NT2/D1 (cell line): ENCODE data around the gene POLN.
"Not testable (repeated sequence)": the region's sequence is repeated elsewhere in the genome, so short reads cannot be mapped to it uniquely, and the experiment has no call there.

ENCODE experiments used
- DNase-seq: peaks from one replicate; pipeline ENCODE4 v3.0.0-alpha.2; 2011; ENCODE audit warnings: low read depth, low spot score
- H3K27me3 ChIP-seq: 2 replicates; pipeline ENCODE4 v1.6.0; 2011; ENCODE audit warnings: mild to moderate bottlenecking; ENCODE audit not compliant: insufficient read length, insufficient read depth
- H3K36me3 ChIP-seq: 2 replicates; pipeline ENCODE4 v1.6.1; 2011; ENCODE audit warnings: mild to moderate bottlenecking, low read length, mixed read lengths; ENCODE audit not compliant: insufficient read depth, insufficient read length
- H3K4me1 ChIP-seq: 2 replicates; pipeline ENCODE4 v1.5.1; 2011; ENCODE audit not compliant: insufficient read depth, insufficient read length
- H3K4me3 ChIP-seq: 2 replicates; pipeline ENCODE4 v1.5.1; 2011; ENCODE audit warnings: low read depth; ENCODE audit not compliant: insufficient read length
- H3K9ac ChIP-seq: 2 replicates; pipeline ENCODE4 v1.6.0; 2011; ENCODE audit warnings: low read depth; ENCODE audit not compliant: insufficient read length
- H3K9me3 ChIP-seq: 2 replicates; pipeline ENCODE4 v1.5.1; 2011; ENCODE audit warnings: mild to moderate bottlenecking, low read length; ENCODE audit not compliant: insufficient read depth
- SUZ12 ChIP-seq: IDR thresholded peaks from 2 replicates; pipeline ENCODE4 v1.6.1; 2011; ENCODE audit not compliant: insufficient read length, insufficient read depth; ENCODE audit errors: extremely low read depth
- YY1 ChIP-seq: IDR thresholded peaks from 2 replicates; pipeline ENCODE4 v1.6.1; 2011; ENCODE audit not compliant: insufficient read length, insufficient read depth
- ZNF274 ChIP-seq: IDR thresholded peaks from 2 replicates; pipeline ENCODE4 v1.6.1; 2011; ENCODE audit warnings: mild to moderate bottlenecking, low read depth, low read length

The POLN gene

GRCh38 chr4:2281575-2282343 is 39.8 kb upstream of the POLN start:
- no peak for TF ChIP-seq YY1
- no peak for TF ChIP-seq ZNF274
- TF ChIP-seq SUZ12 = no peak
- no peaks in the 10 kb centered on the region for H3K9me3 ChIP-seq
- no peaks in the 10 kb centered on the region for H3K36me3 ChIP-seq
- no peaks in the 10 kb centered on the region for H3K27me3 ChIP-seq
- peaks cover 6% of the 10 kb centered on the region for H3K4me1 ChIP-seq
- H3K9ac ChIP-seq = no peak overlapping the region
- no peak for DNase-seq
- no peak overlapping the region for H3K4me3 ChIP-seq

- Histone ChIP-seq H3K9ac (no peak overlapping the region), H3K4me3 (no peak overlapping the region), H3K36me3 (no peaks in the 10 kb centered on the region), H3K9me3 (no peaks in the 10 kb centered on the region), H3K4me1 (peaks cover 2% of the 10 kb centered on the region), H3K27me3 (no peaks in the 10 kb centered on the region)
- DNase-seq = no peak
- TF ChIP-seq YY1 (no peak), SUZ12 (no peak), ZNF274 (no peak)
Observed at GRCh38 chr4:2280531-2281300, 38.8 kb upstream of the POLN start.

GRCh38 chr4:2277956-2278355 is 36.0 kb upstream of the POLN start:
- no peak for DNase-seq
- Histone ChIP-seq H3K9me3 (no peaks in the 10 kb centered on the region), H3K4me3 (no peak overlapping the region), H3K4me1 (peaks cover 3% of the 10 kb centered on the region), H3K9ac (no peak overlapping the region), H3K27me3 (no peaks in the 10 kb centered on the region), H3K36me3 (no peaks in the 10 kb centered on the region)
- TF ChIP-seq YY1 = no peak
- no peak for TF ChIP-seq ZNF274
- TF ChIP-seq SUZ12 = no peak

DNA sequence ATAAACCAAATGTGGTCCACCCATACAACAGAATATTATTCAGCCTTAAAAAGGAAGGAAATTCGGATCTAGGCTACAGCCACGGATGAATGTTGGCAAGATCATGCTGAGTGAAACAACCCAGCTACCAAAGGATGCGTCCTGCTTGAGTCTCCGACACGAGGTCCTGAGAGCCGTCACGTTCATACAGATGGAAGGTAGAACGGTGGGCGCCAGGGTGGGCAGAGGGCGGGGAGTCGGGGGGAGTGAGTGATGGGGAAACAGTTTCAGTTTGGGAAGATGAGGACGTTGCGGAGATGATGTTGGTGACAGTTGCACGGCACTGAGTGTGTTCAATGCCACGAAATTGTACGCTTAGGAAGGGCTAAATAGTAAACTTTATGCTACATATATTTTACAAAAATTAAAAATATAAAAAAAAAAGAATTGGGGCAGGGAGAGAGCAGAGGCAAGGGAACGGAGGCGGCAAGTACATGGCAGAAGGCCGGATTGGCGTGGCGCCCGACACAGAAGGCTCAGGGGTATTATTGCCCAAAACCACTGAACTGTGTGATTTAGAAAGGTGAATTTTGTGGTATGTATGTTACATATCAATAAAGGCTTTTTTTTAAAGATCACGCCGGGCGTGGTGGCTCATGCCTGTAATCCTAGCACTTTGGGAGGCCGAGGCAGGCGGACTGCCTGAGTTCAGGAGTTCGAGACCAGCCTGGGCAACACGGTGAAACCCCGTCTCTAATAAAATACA is 34.8 kb upstream of the POLN start:
- no peak overlapping the region for H3K4me3 ChIP-seq
- H3K36me3 ChIP-seq = no peaks in the 10 kb centered on the region
- H3K4me1 ChIP-seq = peaks cover 3% of the 10 kb centered on the region
- no peak overlapping the region for H3K9ac ChIP-seq
- no peaks in the 10 kb centered on the region for H3K27me3 ChIP-seq
- no peak for TF ChIP-seq ZNF274
- no peak for TF ChIP-seq YY1
- TF ChIP-seq SUZ12 = no peak
- DNase-seq = no peak
- no peaks in the 10 kb centered on the region for H3K9me3 ChIP-seq

DNA sequence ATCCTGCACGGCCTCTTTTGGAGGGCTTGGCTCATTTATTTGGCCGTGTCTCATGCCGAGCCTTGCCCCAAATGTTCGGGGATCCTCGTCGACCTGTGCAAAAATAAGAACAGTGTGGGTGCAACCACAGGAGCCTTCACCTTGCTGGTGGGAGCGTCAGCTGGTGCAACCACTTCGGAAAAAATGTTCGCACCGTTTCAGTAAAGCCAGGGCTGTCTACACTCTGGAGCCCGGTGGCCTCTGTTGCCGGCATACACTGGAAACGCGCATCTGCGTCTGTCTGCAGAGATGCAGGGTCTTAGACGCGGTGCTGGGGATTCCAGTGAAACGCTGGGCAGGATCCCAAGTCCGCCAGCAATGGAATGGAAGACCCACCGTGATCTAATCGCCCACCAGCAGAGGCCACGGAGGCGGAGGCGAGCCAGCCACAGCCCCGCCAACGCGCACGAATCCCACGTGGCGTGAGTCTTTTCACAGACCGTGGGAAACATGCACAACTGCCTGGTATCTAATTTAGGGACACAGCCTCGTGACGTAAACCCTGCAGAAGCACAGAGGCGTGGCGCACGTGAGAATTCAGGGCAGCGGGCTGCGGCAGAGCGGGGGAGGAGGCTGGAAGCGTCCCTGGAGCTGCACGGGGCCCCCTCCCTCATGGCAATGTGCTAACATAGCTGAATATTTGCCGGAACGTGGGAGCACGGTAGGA is 33.8 kb upstream of the POLN start:
- TF ChIP-seq YY1 (no peak), SUZ12 (no peak), ZNF274 (no peak)
- H3K9ac ChIP-seq = no peak overlapping the region
- no peaks in the 10 kb centered on the region for H3K36me3 ChIP-seq
- H3K4me3 ChIP-seq = no peak overlapping the region
- no peaks in the 10 kb centered on the region for H3K27me3 ChIP-seq
- DNase-seq = no peak
- no peaks in the 10 kb centered on the region for H3K9me3 ChIP-seq
- H3K4me1 ChIP-seq = peaks cover 3% of the 10 kb centered on the region

GRCh38 chr4:2275044-2275397 is 33.1 kb upstream of the POLN start:
- not testable (repeated sequence) for H3K9me3 ChIP-seq, DNase-seq, H3K9ac ChIP-seq, H3K4me1 ChIP-seq, H3K36me3 ChIP-seq, H3K27me3 ChIP-seq, H3K4me3 ChIP-seq

GRCh38 chr4:2274320-2275043 is 32.6 kb upstream of the POLN start:
- Histone ChIP-seq H3K36me3 (no peaks in the 10 kb centered on the region), H3K9ac (no peak overlapping the region), H3K9me3 (no peaks in the 10 kb centered on the region), H3K4me3 (no peak overlapping the region), H3K4me1 (peaks cover 10% of the 10 kb centered on the region), H3K27me3 (no peaks in the 10 kb centered on the region)
- TF ChIP-seq ZNF274 (no peak), YY1 (no peak), SUZ12 (no peak)
- no peak for DNase-seq
